ENCODE measurements around the gene ZC3H8. TPM values are rescaled to one million over a fixed set of nuclear protein-coding genes. Genes with fewer than 3 reads are reported as not detected.

The ZC3H8 gene
- total RNA-seq, 1 experiment from 2014 or later: 30.5 TPM

DNA sequence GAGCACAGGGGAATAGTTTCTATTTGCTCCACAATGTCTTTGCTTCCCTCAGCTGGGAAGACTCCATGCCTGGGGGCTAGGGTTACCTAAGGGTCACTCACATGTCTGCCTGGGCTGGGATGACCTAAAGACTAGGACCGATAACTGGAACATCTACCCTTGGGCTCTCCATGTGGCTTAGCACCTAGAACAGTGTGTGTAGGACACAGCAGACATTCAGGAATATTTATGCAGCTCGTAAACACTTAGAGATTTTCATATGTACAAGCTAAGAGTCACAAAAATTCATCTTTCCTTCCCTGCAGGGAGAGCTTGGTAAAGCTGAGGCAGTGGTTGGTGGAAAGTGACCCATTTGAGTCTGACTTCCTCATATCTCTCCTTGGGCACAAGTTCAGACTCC, 60.8 kb downstream of the ZC3H8 start:
- no peaks in the 10 kb centered on the region for H3K36me3 Mint-ChIP-seq (ENCODE audit: insufficient read depth, unreplicated experiment)
- intact Hi-C loops (cut with micrococcal nuclease): no loop called here
- H3K27me3 Mint-ChIP-seq (ENCODE audit: insufficient read depth, unreplicated experiment): no peaks in the 10 kb centered on the region
- CTCF ChIA-PET: interaction anchor here (0.5 kb wide), 1 partner anchor 94 kb away, joined by 4 read pairs; no protein-coding TSS in a partner anchor
- no peaks in the 10 kb centered on the region for H3K4me1 Mint-ChIP-seq (ENCODE audit: insufficient read depth, unreplicated experiment)
- no peaks in the 10 kb centered on the region for H3K9me3 Mint-ChIP-seq (ENCODE audit: unreplicated experiment)
- POLR2A ChIA-PET: no interaction called here
- TF ChIP-seq, protein P1, sequence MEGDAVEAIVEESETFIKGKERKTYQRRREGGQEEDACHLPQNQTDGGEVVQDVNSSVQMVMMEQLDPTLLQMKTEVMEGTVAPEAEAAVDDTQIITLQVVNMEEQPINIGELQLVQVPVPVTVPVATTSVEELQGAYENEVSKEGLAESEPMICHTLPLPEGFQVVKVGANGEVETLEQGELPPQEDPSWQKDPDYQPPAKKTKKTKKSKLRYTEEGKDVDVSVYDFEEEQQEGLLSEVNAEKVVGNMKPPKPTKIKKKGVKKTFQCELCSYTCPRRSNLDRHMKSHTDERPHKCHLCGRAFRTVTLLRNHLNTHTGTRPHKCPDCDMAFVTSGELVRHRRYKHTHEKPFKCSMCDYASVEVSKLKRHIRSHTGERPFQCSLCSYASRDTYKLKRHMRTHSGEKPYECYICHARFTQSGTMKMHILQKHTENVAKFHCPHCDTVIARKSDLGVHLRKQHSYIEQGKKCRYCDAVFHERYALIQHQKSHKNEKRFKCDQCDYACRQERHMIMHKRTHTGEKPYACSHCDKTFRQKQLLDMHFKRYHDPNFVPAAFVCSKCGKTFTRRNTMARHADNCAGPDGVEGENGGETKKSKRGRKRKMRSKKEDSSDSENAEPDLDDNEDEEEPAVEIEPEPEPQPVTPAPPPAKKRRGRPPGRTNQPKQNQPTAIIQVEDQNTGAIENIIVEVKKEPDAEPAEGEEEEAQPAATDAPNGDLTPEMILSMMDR (IDR thresholded peaks at IDR 0.05; ENCODE audit: unreplicated experiment): no peak
- no peak for DNase-seq (ENCODE audit: unreplicated experiment)
- H3K4me3 Mint-ChIP-seq (ENCODE audit: unreplicated experiment): no peak overlapping the region
- no peak overlapping the region for H3K27ac Mint-ChIP-seq (ENCODE audit: low read depth, unreplicated experiment)
- BruUV-seq (replicated peaks): no TSS peak

DNA sequence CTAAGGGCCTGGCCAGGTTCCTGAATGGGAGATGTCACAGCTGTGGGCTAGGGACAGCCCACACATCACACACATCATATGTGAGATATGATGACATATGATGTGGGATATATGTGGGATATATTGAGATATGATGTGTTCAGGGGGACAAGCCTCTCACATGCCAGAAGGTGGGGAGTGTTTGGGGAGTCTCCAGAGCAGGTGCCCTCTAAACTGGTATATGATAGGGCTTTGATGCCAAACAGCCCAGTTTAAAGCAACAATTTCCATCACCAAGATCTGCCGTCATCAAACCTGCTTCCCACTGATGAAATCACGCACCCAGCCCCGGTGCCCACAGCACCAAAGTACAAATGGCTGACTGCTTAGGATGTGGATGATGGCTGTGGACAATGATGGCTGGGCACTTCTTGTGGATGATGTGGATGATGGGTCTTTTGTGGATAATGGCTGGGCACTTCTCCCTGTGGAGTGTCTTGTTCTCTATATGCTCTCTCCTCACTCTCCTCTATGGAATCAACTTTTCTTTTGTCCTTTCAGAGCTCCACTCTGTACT, 65.8 kb downstream of the ZC3H8 start:
- ChIA-PET POLR2A (interaction anchor here (2.1 kb wide), 1 partner anchor 28 kb away, joined by 4 read pairs; no protein-coding TSS in a partner anchor), CTCF (interaction anchor here (0.7 kb wide), 1 partner anchor 31 kb away, joined by 3 read pairs; no protein-coding TSS in a partner anchor)
- H3K27ac Mint-ChIP-seq (ENCODE audit: low read depth, unreplicated experiment): no peak overlapping the region
- no peak overlapping the region for H3K4me3 Mint-ChIP-seq (ENCODE audit: unreplicated experiment)
- H3K36me3 Mint-ChIP-seq (ENCODE audit: insufficient read depth, unreplicated experiment): no peaks in the 10 kb centered on the region
- BruUV-seq (replicated peaks): no TSS peak
- TF ChIP-seq, protein P1 (IDR thresholded peaks at IDR 0.05; ENCODE audit: unreplicated experiment): no peak
- no peak for DNase-seq (ENCODE audit: unreplicated experiment)
- peaks cover 10% of the 10 kb centered on the region for H3K4me1 Mint-ChIP-seq (ENCODE audit: insufficient read depth, unreplicated experiment)
- H3K27me3 Mint-ChIP-seq (ENCODE audit: insufficient read depth, unreplicated experiment): no peaks in the 10 kb centered on the region
- H3K9me3 Mint-ChIP-seq (ENCODE audit: unreplicated experiment): no peaks in the 10 kb centered on the region
- intact Hi-C loops (cut with micrococcal nuclease): no loop called here

DNA sequence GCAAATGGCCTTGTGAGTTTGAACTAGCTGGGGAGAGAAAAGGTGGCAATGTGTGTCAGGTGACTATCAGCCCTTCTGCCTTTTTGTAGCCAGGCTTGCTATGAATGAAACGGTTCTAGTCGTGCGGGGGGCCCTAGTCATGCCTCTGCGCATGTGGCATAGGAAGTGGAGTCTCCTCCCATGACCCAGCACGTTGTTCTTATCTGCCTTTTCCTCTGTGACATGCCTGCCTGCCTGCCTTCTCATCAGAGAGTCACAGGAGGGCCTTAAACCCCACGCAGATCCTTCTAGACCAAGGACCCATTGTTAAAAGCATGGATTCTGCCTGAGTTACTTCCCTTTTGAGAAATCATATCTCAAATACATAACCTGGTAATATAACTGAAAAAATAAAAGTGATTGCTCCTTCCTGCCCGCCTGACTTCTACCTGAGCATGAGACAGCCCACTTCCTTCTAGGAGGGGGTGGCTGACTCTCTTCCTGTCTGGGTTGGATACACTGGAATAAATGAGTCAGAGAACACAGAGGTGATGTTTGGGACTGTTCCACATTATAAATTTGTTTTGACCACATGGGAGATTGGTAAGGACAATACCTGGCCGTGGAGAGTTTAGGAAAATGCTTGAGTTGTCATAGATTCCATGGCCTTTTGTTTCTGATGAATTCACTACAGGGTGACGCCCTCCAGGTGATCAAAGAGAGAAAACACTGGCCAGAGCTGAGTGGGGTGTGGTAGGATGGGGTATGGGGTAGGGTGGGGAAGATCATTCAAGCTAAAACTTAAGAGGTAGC, 66.8 kb downstream of the ZC3H8 start:
- Mint-ChIP-seq H3K9me3 (ENCODE audit: unreplicated experiment) (no peaks in the 10 kb centered on the region), H3K4me1 (ENCODE audit: insufficient read depth, unreplicated experiment) (peaks cover 10% of the 10 kb centered on the region), H3K27me3 (ENCODE audit: insufficient read depth, unreplicated experiment) (no peaks in the 10 kb centered on the region), H3K4me3 (ENCODE audit: unreplicated experiment) (no peak overlapping the region), H3K27ac (ENCODE audit: low read depth, unreplicated experiment) (peak overlapping the region; percentile 24), H3K36me3 (ENCODE audit: insufficient read depth, unreplicated experiment) (no peaks in the 10 kb centered on the region)
- TF ChIP-seq, protein P1 (IDR thresholded peaks at IDR 0.05; ENCODE audit: unreplicated experiment): no peak
- BruUV-seq (replicated peaks): no TSS peak
- intact Hi-C loops (cut with micrococcal nuclease): no loop called here
- CTCF ChIA-PET: interaction anchor here (1.2 kb wide), 1 partner anchor 66 kb away, joined by 4 read pairs; no protein-coding TSS in a partner anchor
- POLR2A ChIA-PET: no interaction called here
- peak; percentile 37 for DNase-seq (ENCODE audit: unreplicated experiment)

DNA sequence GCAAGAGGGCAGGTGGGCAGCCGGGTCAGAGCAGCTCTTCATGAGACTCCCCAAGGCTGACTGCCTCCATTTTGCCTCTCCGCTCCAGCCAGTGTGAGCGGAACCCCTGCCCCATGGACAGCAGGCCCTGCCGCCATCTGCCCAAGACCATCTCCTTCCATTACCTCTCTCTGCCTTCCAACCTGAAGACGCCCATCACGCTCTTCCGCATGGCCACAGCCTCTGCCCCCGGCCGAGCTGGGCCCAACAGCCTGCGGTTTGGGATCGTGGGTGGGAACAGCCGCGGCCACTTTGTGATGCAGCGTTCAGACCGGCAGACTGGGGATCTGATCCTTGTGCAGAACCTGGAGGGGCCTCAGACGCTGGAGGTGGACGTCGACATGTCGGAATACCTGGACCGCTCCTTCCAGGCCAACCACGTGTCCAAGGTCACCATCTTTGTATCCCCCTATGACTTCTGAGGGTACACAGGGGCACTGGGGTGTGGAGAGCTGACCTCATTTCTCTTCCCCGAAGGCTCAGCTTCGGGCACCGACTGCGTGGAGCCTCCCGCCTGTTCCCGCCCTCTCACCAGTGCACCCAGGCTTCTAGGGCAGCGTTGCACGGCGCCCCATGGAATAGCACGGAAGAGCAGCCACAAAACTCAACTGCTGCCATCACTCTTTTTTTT, 67.7 kb downstream of the ZC3H8 start:
- Mint-ChIP-seq H3K4me1 (ENCODE audit: insufficient read depth, unreplicated experiment) (peaks cover 10% of the 10 kb centered on the region), H3K9me3 (ENCODE audit: unreplicated experiment) (no peaks in the 10 kb centered on the region), H3K27me3 (ENCODE audit: insufficient read depth, unreplicated experiment) (no peaks in the 10 kb centered on the region), H3K4me3 (ENCODE audit: unreplicated experiment) (no peak overlapping the region), H3K27ac (ENCODE audit: low read depth, unreplicated experiment) (no peak overlapping the region), H3K36me3 (ENCODE audit: insufficient read depth, unreplicated experiment) (no peaks in the 10 kb centered on the region)
- ChIA-PET CTCF (interaction anchor here (0.6 kb wide), 1 partner anchor 27 kb away, joined by 4 read pairs; no protein-coding TSS in a partner anchor), POLR2A (no interaction called here)
- BruUV-seq (replicated peaks): no TSS peak
- TF ChIP-seq, protein P1 (IDR thresholded peaks at IDR 0.05; ENCODE audit: unreplicated experiment): no peak
- intact Hi-C loops (cut with micrococcal nuclease): no loop called here
- DNase-seq (ENCODE audit: unreplicated experiment): no peak

All from MCF 10A (cell line).